Adrenal gland (tissue), 12 donors: ENCODE data around the gene BRIP1. TPM values are rescaled to one million over a fixed set of nuclear protein-coding genes. Genes with fewer than 3 reads are reported as not detected.

Source experiments
- DNase-seq, 7 donors: peaks; one replicate each; pipeline ENCODE4 v3.0.0-alpha.2; 2019 to 2020
- H3K27ac ChIP-seq, 5 donors: fragments of 200-600 bp; sonication (generic) in 4 of 5; 1 replicate in 3 of 5; 2 replicates in 2 of 5; pipeline versions ENCODE4 v1.5.1 to v1.8.0; 2016 to 2020; ENCODE audit warnings: mild to moderate bottlenecking in 1 of 5
- H3K27me3 ChIP-seq: fragments of 200-600 bp; 2 replicates; pipeline ENCODE4 v1.8.0; 2021
- H3K36me3 ChIP-seq, 2 donors: fragments of 200-600 bp; replicated peaks in 1 of 2; 1 replicate in 1 of 2; 2 replicates in 1 of 2; pipeline versions ENCODE4 v1.5.1 to v1.8.0; 2018 to 2022
- H3K4me1 ChIP-seq, 2 donors: fragments of 200-600 bp; replicated peaks in 1 of 2; 1 replicate in 1 of 2; 2 replicates in 1 of 2; pipeline versions ENCODE4 v1.5.1 to v1.8.0; 2018 to 2021
- H3K4me3 ChIP-seq, 4 donors: fragments of 200-600 bp; sonication (generic) in 3 of 4; one replicate each; pipeline ENCODE4 v1.5.1; 2016 to 2018
- H3K9me3 ChIP-seq, 3 donors: fragments of 200-600 bp; sonication (generic) in 1 of 3; replicated peaks in 1 of 3; 1 replicate in 2 of 3; 2 replicates in 1 of 3; pipeline versions ENCODE4 v1.5.1 to v1.8.0; 2016 to 2021
- CTCF ChIP-seq, 6 experiments: fragments of 450-650 bp in 4 of 6; fragments of 200-600 bp in 2 of 6; sonication (generic) in 1 of 6; IDR thresholded peaks; 1 replicate in 5 of 6; 2 replicates in 1 of 6; pipeline versions ENCODE4 v1.5.1 to v1.8.0; 2016 to 2021; ENCODE audit warnings: antibody characterized with exemption in 6 of 6, mild to moderate bottlenecking in 2 of 6, moderate library complexity in 1 of 6
- POLR2A ChIP-seq, 2 donors: fragments of 450-650 bp; IDR thresholded peaks; one replicate each; pipeline ENCODE4 v1.6.1; 2017; ENCODE audit warnings: antibody characterized with exemption in 2 of 2, mild to moderate bottlenecking in 2 of 2, moderate library complexity in 1 of 2
- WGBS, 4 donors: extraction: QIAGEN DNeasy Blood & Tissue Kit in 2 of 4; methylation state at CpG; one replicate each; pipeline versions ENCODE4 v1.1.5 to v1.1.7; 2013 to 2017; 5-methylcytosine and 5-hydroxymethylcytosine counted together
- intact Hi-C, 2 donors: fragments of 100-400 bp; cut with DNase I; formaldehyde crosslinking; loops; one replicate each; pipeline versions ENCODE4 v1.14.1 to v1.15.0; 2022 to 2023
- polyA plus RNA-seq, 3 donors: library from polyadenylated mRNA; stranded (reverse); fragments of 200-250 nt in 2 of 3; fragments of 350-450 nt in 1 of 3; fragmentation: Illumina TruSeq in 1 of 3; extraction: RNeasy Lipid Tissue Mini Kit (QIAGEN cat#74804) in 1 of 3; gene quantifications; one replicate each; pipeline ENCODE4 v1.2.3, GENCODE V29; 2013 to 2014
- small RNA-seq, 2 donors: library from RNA; depleted of rRNA; stranded (forward); fragments of <200 nt; gene quantifications; one replicate each; pipeline ENCODE3, GENCODE V24; 2016
- total RNA-seq, 9 donors: library from RNA; depleted of rRNA in 4 of 9; stranded (reverse); fragments of >200 nt in 4 of 9; fragments of 120-200 nt in 1 of 9; fragmentation: NEBNext Ultra II Directional in 1 of 9; extraction: Animal tissue kit (Norgen Biotek cat#: 25700) in 1 of 9; gene quantifications; one replicate each; pipeline versions ENCODE4 v1.1.0 to v1.2.4, GENCODE V29; 2013 to 2023
- donor health status: healthy with polysubstance abuse.
- donor health status: Bipolar disorder and iron deficiency.
- donor health status: DM: yes; HTN: yes; CAD: no.
- donor health status: DM: no; HTN: no; CAD: no.
- donor health status: DM: no; HTN: no; CAD: no.
- donor health status: DM: yes; HTN: yes; CAD: no.

Gene BRIP1
- total and polyA plus RNA-seq, 12 donors: 0.06 to 6.9 (median 0.46) TPM

- H3K4me1 ChIP-seq: no peaks in the 10 kb centered on the region
- intact Hi-C loops: loop anchor here (5.0 to 10.0 kb wide), 3 partner anchors 202 to 430 kb away; partner anchors contain the start of gene MED13 (in 1 of the 2)
- no peak for DNase-seq
- H3K4me3 ChIP-seq: no peak overlapping the region
- no peaks in the 10 kb centered on the region for H3K9me3 ChIP-seq
- no peaks in the 10 kb centered on the region for H3K27me3 ChIP-seq
- H3K36me3 ChIP-seq: no peaks in the 10 kb centered on the region
- WGBS, 4 donors: 72 to 82% (median 77%) methylated on average over 5 of the region's 5 CpGs
- TF ChIP-seq CTCF (IDR thresholded peaks at IDR 0.05) (no peak), POLR2A (IDR thresholded peaks at IDR 0.05) (no peak)
- H3K27ac ChIP-seq: no peak overlapping the region
Observed at GRCh38 chr17:61634942-61635538, 228.3 kb downstream of the BRIP1 start.

GRCh38 chr17:61634011-61634539 lies 229.3 kb downstream of the BRIP1 start:
- Histone ChIP-seq H3K9me3 (no peaks in the 10 kb centered on the region), H3K4me3 (no peak overlapping the region), H3K4me1 (no peaks in the 10 kb centered on the region), H3K27me3 (no peaks in the 10 kb centered on the region), H3K36me3 (no peaks in the 10 kb centered on the region), H3K27ac (no peak overlapping the region)
- TF ChIP-seq POLR2A (IDR thresholded peaks at IDR 0.05) (no peak), CTCF (IDR thresholded peaks at IDR 0.05) (no peak)
- DNase-seq: no peak
- intact Hi-C loops: loop anchor here (10.0 kb wide), 2 partner anchors 211 to 431 kb away; partner anchors contain the start of gene MED13 (in 1 of the 2)

- no peak for TF ChIP-seq POLR2A (IDR thresholded peaks at IDR 0.05)
- TF ChIP-seq CTCF (IDR thresholded peaks at IDR 0.05): no peak
- WGBS, 4 donors: 76 to 88% (median 81%) methylated on average over 1 of the region's 1 CpG
- Histone ChIP-seq H3K36me3 (no peaks in the 10 kb centered on the region), H3K9me3 (no peaks in the 10 kb centered on the region), H3K4me1 (no peaks in the 10 kb centered on the region), H3K4me3 (no peak overlapping the region), H3K27me3 (no peaks in the 10 kb centered on the region), H3K27ac (no peak overlapping the region)
- intact Hi-C loops: loop anchor here (10.0 kb wide), 2 partner anchors 212 to 432 kb away; partner anchors contain the start of gene MED13 (in 1 of the 2)
- DNase-seq: no peak
Observed at GRCh38 chr17:61632826-61633225, 230.5 kb downstream of the BRIP1 start.

GRCh38 chr17:61631800-61632199 lies 231.5 kb downstream of the BRIP1 start:
- TF ChIP-seq POLR2A (IDR thresholded peaks at IDR 0.05): no peak
- Histone ChIP-seq H3K27me3 (no peaks in the 10 kb centered on the region), H3K4me1 (no peaks in the 10 kb centered on the region), H3K4me3 (no peak overlapping the region), H3K9me3 (no peaks in the 10 kb centered on the region), H3K27ac (no peak overlapping the region), H3K36me3 (no peaks in the 10 kb centered on the region)
- intact Hi-C loops: loop anchor here (10.0 kb wide), 2 partner anchors 213 to 433 kb away; partner anchors contain the start of gene MED13 (in 1 of the 2)
- WGBS, 4 donors: 39 to 100% (median 74%) methylated on average over 1 of the region's 1 CpG
- no peak for DNase-seq

Small RNAs within 50 kb of the gene (small RNA-seq; reads per million reads assigned to genes)
- 0 reads per million in 2 donors for gene RF00019

Other genes starting within 250 kb of the BRIP1 start
- 10 to 100 TPM in 4 of 9 donors, 1 to 10 TPM in 5; 3.9 to 14.1 (median 9.9) TPM for gene INTS2, start 64.5 kb upstream of the BRIP1 start, total RNA-seq
- gene INTS2, start 64.5 kb upstream of the BRIP1 start, polyA plus RNA-seq: 1 to 10 TPM; 1.3 to 7.6 (median 1.9) TPM
- gene MED13, start 201.8 kb upstream of the BRIP1 start, total RNA-seq: 10 to 100 TPM; 32.4 to 62.3 (median 53.0) TPM
- 10 to 100 TPM in 2 of 3 donors, 1 to 10 TPM in 1; 8.2 to 25.0 (median 12.6) TPM for gene MED13, start 201.8 kb upstream of the BRIP1 start, polyA plus RNA-seq